GM03348 (cell line): Measurements from ENCODE around the gene CMTM4.
"Not testable (repeated sequence)": the region's sequence is repeated elsewhere in the genome, so short reads cannot be mapped to it uniquely, and the experiment has no call there.

Source experiments
- DNase-seq: peaks from one replicate; pipeline ENCODE4 v3.0.0; 2012; ENCODE audit warnings: low spot score

Gene CMTM4

DNA sequence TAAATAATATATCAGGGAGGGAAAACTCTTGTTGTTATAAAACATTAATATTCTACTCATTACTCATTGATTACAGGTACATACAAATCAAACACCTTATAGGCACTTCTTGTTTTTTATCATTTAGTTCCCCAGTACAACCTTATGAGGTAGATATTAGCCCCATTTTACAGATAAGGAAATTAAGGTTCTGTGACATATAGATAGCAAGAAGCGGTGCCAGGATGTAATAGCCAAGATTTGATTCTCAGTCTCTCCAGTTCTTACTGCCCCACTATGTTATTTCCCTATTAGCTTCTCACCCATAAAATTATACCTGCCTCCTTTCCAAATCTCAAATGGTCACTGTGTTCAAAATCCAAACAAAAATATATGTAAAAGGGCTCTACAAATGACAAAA is 55.2 kb downstream of the CMTM4 start:
- no peak for DNase-seq

DNA sequence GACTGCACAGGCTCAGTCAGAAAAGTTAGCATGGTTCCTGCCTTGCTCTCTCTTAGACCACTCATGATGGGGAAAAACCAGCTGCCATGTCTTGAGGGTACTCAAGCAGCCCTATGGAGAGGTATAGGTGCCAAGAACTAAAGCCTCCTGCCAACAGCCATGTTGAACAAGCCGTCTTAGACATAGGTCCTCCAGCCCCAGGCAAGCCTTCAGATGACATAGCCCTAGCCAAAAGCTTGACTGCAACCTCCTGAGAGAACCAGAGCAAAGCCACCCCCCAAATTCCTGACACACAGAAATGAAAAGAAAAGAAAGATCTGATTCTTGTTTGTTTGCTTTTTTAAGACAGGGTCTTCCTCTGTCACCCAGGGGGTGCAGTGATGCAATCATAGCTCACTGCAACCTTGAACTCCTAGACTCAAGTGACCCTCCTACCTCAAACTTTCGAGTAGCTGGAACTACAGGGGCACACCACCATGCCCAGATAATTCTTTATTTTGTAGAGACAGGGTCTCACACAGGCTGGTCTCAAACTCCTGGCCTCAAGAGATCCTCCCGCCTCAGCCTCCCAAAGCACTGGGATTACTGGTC is 55.7 kb downstream of the CMTM4 start:
- DNase-seq = no peak

DNA sequence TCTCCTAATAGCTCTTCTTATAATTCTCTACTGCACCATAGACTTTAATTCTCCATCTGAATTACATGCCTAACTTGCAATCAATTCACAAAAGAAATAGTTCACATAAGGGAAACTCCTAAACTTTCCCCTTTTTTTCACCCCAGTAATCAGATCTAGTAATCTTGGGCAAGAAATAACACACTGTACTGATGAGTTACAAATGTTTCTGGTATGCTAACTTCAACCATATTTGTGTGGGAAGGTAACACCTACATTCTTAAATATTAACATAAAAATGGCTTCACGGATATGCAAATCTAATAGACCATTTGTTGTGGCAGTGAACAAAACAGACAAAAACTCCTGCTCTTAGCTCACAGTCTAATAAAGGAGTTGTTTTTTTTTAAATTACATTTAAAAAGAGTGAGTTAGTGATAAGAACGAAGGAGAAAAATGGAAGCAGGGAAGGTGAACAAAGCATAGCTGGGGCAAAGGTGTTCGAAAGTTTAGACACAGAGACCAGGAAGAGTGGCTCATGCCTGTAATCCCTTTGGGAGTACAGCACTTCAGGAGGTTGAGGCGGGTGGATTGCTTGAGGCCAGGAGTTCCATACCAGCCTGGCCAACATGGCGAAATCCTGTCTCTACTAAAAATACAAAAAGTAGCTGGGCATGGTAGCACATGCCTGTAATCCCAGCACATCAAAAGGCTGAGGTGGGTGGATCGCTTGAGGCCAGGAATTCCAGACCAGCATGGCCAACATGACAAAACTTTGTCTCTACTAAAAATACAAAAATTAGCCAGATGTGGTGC is 57.3 kb downstream of the CMTM4 start:
- peak; percentile 57 for DNase-seq

DNA sequence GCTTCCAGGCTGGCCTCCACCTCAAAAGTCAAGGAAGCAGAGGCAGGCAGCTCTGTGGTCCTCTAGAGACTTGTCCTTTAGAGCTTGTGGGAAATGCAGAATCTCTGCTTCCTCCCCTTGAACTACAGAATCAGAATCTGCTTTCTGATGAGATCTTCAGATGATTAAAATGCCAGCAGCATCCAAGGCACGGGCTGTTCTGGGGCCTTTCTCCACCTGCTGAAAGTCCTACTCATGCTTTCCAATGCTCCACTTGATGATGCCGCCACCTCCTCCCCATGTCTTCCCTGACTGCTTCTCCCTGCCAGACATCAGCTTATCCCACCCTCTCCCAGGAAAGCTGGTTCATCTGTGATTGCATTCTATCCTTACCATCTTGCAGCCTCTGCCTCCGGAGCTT is 58.7 kb downstream of the CMTM4 start:
- DNase-seq = no peak

DNA sequence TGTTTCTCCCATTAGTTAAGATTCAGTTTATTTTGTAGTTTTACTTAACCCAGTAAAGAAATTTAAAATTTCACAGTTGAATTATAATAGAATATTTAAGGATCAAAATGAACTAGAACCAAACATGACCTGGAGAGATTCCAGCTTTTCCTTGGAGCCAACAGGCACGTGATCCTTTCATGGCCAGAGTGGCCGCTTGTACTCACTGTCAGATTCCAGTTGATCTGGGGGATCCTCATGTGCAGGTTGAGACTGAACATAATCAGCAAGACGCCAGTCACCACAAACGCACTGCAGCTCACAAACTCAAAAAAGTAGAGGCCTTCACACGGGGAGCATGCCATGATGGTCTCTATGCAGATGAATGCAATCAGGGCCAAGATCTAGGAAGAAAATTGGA is 60.3 kb downstream of the CMTM4 start:
- DNase-seq = no peak

DNA sequence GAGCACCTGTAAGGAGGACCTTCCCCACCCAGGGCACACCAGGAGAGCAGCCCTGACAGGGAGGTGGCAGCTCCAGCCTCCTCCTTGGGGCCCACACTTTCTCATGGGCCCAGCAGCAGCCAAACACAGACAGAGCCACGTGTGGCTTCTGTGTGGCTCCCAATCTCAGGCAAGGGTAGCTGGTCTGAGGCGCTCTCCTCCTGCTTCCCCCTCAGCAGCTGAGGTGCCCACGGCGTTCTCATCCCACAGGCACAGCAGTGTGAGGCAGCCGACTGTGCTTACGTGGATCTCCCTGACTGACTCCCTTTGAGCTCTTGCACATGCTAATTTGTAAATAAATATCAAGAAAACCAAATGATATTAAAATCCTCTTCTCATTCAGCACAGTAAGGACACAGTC is 61.1 kb downstream of the CMTM4 start:
- no peak for DNase-seq

DNA sequence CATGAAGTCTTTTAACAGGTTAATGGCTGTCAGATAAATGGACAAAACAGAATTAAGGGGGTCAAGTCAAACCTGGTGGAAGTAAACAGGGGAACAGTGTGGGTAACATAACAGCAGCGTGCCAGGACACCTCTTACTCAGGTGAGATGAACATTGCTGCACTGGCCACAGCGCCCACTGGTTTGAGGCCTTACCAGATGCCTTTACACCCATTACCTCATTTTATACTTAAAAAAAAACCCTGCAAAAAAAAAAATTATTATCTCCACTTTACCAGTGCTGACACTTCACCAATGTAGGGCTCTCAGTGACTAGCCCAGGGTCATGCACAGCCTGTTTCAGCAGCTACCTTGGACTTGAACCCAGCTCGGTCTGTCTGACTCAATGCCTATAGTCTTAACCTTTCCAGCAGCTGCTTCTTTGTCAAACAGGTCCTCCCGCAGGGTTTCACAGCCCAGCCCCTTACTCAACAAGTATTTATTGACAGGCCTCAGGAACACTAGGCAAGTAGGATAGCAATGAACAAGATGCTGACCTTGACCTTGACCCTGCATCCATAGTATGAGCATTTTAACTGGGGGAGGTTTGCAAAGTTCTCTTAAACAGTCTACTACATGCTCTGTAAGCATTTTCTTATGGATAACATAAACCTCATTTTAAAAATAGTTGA is 61.9 kb downstream of the CMTM4 start:
- no peak for DNase-seq

DNA sequence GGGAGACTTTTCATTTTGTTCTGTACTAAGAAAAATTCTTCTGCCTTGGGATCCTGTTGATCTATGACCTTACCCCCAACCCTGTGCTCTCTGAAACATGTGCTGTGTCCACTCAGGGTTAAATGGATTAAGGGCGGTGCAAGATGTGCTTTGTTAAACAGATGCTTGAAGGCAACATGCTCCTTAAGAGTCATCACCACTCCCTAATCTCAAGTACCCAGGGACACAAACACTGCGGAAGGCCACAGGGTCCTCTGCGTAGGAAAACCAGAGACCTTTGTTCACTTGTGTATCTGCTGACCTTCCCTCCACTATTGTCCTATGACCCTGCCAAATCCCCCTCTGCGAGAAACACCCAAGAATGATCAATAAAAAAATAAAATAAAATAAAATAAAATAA is 65.0 kb downstream of the CMTM4 start:
- DNase-seq = not testable (repeated sequence)

DNA sequence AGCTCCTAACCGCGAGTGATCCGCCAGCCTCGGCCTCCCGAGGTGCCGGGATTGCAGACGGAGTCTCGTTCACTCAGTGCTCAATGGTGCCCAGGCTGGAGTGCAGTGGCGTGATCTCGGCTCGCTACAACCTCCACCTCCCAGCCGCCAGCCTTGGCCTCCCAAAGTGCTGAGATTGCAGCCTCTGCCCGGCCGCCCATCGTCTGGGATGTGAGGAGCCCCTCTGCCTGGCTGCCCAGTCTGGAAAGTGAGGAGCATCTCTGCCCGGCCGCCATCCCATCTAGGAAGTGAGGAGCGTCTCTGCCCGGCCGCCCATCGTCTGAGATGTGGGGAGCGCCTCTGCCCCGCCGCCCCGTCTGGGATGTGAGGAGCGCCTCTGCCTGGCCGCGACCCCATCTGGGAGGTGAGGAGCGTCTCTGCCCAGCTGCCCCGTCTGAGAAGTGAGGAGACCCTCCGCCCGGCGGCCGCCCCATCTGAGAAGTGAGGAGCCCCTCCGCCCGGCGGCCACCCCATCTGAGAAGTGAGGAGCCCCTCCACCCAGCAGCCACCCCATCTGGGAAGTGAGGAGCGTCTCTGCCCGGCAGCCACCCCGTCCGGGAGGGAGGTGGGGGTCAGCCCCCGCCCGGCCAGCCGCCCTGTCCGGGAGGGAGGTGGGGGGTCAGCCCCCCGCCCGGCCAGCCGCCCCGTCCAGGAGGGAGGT is 65.8 kb downstream of the CMTM4 start:
- not testable (repeated sequence) for DNase-seq

DNA sequence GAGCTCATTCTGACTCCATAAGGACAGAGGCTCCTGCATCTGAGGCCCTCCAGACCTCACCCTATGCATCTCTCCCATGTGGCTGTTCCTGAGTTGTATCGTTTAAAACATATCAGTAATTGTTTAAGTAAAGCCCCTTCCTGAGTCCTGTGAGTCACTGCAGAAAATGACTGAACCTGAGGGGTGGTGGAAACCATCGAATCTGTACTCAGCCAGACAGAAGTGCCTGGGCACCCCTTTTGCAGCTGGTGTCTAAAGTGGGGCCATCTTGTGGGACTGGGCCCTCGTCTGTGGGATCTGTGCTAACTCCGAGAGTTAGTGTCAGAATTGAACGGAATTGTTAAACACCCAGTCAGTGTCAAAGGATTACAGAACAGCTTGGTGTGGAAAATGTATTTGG is 66.7 kb downstream of the CMTM4 start:
- DNase-seq = no peak

DNA sequence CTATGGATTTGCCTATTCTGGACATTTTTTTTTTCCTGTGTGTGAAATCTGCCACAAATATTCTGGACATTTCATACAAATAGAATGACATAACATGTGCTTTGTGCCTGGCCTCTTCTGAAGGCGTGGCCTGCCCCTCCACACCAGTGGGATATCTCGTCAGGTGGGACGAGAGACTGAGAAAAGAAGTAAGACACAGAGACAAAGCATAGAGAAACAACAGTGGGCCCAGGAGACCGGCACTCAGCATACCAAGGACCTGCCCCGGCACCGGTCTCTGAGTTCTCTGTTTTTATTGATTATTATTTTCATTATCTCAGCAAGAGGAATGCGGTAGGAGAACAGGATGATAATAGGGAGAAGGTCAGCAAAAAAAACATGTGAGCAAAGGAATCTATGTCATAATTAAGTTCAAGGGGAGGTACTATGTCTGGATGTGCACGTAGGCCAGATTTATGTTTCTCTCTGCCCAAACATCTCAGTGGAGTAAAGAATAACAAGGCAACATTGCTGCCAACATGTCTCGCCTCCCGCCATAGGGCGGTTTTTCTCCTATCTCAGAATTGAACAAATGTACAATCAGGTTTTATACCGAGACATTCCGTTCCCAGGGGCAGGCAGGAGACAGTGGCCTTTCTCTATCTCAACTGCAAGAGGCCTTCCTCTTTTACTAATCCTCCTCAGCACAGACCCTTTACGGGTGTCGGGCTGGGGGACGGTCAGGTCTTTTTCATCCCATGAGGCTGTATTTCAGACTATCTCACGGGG is 68.7 kb downstream of the CMTM4 start:
- not testable (repeated sequence) for DNase-seq

DNA sequence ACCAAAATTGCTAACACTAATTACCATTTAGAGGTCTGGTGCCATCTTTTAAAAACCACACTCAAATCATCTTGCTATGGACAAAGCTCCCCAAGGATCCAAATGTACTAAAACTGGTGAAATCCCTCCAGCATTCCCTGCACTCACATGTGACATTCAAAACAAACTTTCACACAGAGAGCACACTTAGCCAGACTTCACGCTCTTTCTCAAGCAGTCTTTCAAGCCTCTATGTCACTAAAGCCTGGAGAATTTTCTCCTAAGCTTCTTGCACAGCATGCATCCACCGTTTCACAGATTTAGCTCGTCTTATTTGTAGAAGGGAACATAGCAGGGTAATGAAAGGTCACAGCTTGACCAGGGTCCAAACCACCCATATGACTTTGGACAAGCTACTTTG is 72.8 kb downstream of the CMTM4 start:
- no peak for DNase-seq

DNA sequence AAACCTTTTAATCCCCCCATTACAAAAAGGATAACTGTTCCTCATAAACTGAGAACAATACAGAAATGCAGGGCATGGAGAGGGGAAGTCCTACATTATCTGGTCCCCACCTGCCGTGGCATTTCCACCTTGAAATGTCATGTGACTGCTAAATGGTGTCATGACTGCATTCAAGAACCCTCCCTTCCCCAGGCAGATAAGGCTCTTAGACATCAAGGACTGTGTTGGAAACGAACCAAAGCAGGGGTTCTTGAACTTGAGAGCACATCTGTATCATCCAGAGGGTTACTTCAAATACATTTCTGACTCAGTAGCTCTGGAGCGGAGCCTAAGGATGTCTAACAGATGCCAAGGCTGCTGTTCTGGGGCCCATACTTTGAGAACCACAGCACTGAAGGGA is 73.7 kb downstream of the CMTM4 start:
- no peak for DNase-seq

DNA sequence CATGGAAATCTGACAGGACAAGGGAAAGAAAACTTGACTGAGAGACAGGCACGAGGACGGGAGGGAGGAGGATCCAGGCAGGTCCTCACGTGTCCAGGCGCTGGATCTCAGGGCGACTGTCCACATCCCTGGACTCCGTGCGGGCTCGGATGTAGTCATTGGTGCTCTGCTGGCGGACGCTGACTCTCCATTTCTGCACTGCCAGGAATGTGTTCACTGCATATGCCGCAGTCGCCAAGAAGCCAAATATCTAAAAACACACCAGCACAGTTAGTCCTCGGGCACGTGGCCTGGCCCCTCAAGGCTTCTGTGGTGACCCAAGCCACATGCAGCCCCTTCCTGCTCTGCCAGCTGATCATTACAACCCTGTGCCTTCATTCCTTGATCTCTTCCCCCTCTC is 74.6 kb downstream of the CMTM4 start:
- DNase-seq = peak; percentile 56

DNA sequence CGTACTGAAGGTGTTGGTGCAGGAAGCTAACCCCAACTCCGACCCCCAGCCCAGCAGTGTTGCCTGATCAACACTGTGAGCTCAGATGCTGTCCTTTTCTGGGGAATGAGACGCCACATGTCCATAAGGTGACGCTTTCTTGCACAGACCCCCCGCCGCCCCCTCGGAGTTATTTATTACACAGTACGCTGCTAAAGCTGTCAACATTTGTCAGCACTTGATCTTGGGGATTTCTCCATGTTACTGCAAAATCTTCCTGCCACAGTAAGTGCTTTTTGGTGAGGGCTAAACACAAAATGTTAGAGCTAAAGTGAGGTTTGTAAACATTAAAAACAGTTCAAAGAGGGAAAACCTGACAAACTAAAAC is 76.1 kb downstream of the CMTM4 start:
- DNase-seq = no peak

DNA sequence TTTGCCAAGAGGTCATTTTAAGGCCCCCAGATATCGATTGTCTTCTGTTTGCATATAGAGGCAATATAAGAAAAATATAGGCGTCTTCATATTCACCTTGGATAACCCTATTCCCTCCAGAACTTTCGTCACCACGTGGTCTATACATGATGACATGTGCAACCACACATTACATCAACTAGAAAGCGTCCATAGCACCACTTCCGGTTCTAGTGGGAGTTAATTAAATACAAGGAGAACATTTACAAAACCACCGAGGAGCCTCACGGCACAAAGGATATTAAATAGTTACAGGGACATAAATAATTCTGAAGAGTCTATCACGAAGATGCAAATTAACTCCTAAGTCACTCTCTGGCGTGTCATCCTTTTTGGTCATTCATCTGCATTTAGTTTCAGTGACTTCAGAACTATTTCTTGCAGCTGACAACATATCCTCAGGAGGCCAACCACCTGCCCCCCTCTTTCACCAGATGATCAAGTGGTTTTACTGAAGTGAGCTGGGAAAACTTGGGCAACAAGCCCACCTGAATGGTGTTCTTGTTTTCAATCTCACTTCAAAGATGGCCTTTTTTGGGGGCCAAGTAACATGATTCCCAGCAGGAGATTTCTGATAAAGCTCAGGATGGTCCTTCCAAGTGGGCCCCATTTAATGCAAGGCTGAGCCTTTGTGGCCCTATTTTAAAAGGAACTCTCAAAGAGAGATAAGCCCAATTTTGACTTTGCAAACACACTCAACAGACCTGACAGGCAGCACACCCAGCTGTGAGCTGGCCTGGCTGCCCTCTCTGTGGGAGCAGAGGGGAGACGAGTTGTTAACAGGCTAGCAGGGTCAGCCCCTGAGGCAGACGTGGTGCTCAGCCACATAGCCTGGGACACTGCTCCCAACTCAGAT is 76.8 kb downstream of the CMTM4 start:
- peak; percentile 69 for DNase-seq

DNA sequence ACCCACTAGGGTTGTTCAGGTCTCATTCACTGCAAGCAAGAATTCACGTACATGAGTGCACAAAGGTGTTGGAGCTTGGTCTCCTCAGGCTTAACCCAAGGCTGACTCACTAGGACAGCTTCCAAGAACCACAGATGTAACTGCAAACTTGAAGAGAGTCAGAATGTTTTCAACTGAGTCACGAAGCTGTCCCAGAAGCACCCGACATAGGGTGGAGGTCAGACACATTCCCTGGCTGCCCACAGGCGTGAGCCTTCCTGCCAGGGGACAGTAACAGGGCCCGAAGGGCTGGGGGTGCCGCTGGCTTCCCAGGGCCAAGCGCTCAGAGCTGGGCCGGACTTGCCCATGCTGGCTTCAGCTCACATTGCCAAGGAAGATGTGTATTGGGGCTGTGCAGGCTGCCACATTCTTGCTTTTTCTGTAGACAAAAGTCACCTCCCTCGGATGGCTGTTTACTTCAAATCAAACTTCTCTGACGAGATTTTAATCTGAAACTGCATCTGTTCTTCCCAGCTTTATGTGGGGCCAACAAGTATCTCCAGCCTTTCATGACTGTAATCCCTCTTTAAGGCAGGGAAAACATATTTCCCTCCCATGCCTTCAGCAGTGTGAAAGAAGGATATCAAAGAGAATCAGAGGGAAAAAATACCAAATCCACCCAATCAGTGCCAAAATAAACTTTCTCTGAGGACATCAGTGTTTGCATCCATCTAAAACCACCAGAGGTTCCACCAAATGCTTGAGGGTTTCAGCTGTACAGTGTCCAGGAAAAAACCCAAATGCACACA is 77.8 kb downstream of the CMTM4 start:
- peak; percentile 92 for DNase-seq

DNA sequence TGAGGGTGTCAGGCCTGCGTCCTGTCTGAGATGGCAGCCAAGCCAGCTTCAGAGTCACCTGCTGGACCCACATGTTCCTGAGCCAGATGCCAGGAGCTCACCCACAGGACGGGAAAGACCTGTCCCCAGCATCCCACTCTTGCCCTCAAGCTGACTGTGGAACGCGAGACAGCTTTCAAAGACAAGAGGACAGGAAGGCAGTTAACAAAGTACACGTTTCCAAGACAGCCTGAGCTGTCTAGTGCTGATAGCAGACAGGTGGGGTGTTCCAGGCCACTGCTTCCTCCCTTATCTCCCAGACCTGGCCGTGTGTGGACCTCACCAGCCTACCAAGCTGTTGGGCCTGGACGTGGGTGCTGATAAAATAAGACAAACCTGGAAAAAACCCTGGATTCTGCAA is 78.8 kb downstream of the CMTM4 start:
- DNase-seq = no peak

DNA sequence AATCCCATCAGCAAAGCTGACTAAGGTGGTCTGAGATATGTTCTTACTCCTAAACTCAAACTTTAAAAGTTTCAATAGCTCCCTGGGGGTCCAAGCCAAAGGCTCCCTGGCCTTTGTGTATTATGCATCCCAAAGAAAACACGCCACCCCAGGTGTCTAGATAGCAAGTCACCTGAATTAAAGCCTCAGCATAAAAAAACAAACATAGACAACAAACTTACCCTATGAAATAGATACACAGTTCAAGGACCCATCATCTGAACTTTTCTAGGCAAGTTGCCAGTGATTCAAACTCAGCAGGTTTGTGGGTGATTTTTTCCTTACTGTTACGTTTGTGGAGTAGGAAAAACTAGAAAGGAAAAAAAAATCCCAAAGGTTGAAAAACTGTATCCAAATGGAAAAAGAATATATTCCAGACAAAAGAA is 79.5 kb downstream of the CMTM4 start:
- no peak for DNase-seq

DNA sequence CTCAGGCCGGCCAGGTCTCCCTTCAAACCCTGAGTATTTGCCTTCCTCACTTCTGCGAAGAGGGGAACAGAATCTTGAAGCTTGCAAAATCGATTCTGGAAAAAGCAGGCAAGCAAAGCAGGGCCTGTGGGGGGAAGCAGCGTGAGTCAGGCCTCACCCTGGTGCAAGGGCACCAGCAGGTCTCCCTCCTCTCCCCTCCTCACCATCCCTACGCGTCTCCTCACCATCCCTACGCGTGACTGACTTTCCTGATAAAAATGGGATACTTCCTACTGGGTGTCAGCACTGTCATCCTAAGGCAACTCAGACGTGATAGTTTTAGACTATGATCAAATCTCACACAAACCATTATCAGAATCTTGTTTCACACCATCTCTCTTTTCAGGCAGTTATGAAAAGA is 80.0 kb downstream of the CMTM4 start:
- DNase-seq = no peak
